CD4-positive, alpha-beta memory T cell (primary cell): ENCODE results near the gene DDX10. TPM values are rescaled to one million over a fixed set of nuclear protein-coding genes. Genes with fewer than 3 reads are reported as not detected.
A peak's percentile ranks its signal among the peaks of the same experiment; 100 is the strongest.

ENCODE experiments used
- CTCF ChIA-PET: fragments of 350-600 bp; sonication (Branson Sonifier 250); formaldehyde crosslinking; loops from one replicate; lab custom pipeline; 2021; ENCODE audit warnings: inconsistent platforms; ENCODE audit not compliant: partially characterized antibody; lab: Charles Lee
- POLR2A ChIA-PET: fragments of 350-600 bp; sonication (Branson Sonifier 250); formaldehyde crosslinking; loops from one replicate; lab custom pipeline; 2021; ENCODE audit not compliant: partially characterized antibody; lab: Charles Lee
- DNase-seq, 5 donors: peaks; one replicate each; pipeline versions ENCODE4 v3.0.0 to v3.0.0-alpha.2; 2020 to 2022; ENCODE audit warnings: mixed read lengths in 1 of 5
- H3K27ac ChIP-seq: one replicate; pipeline ENCODE4 v1.7.0; 2013; ENCODE audit warnings: low read depth, low read length
- H3K27me3 ChIP-seq: 2 replicates; pipeline ENCODE4 v1.7.0; 2013; ENCODE audit warnings: mild to moderate bottlenecking, low read length, moderate library complexity; ENCODE audit not compliant: insufficient read depth
- H3K36me3 ChIP-seq: 2 replicates; pipeline ENCODE4 v1.7.0; 2013; ENCODE audit warnings: mild to moderate bottlenecking, low read length, moderate library complexity; ENCODE audit not compliant: insufficient read depth
- H3K4me1 ChIP-seq: 2 replicates; pipeline ENCODE4 v1.7.0; 2013; ENCODE audit warnings: mild to moderate bottlenecking, low read length, moderate library complexity; ENCODE audit not compliant: insufficient read depth
- H3K4me3 ChIP-seq, 2 donors: one replicate each; pipeline ENCODE4 v1.7.0; 2013; ENCODE audit warnings: low read length in 2 of 2, mild to moderate bottlenecking in 1 of 2
- H3K9me3 ChIP-seq, 2 donors: one replicate each; pipeline ENCODE4 v1.7.0; 2013; ENCODE audit warnings: low read length in 2 of 2, control low read depth in 1 of 2; ENCODE audit not compliant: control insufficient read depth in 1 of 2
- H3K27ac Mint-ChIP-seq, 7 donors: one replicate each; pipeline ENCODE4 v1.8.0; 2020 to 2021; ENCODE audit warnings: mixed read lengths in 7 of 7, mild to moderate bottlenecking in 6 of 7, inconsistent platforms in 3 of 7, moderate library complexity in 3 of 7
- H3K27me3 Mint-ChIP-seq, 2 donors: one replicate each; pipeline ENCODE4 v1.8.0; 2020 to 2021; ENCODE audit warnings: mixed read lengths in 2 of 2
- H3K36me3 Mint-ChIP-seq, 2 donors: one replicate each; pipeline ENCODE4 v1.8.0; 2020 to 2021; ENCODE audit warnings: mixed read lengths in 2 of 2, inconsistent platforms in 1 of 2, mild to moderate bottlenecking in 1 of 2
- H3K4me1 Mint-ChIP-seq, 4 donors: one replicate each; pipeline ENCODE4 v1.8.0; 2020 to 2021; ENCODE audit warnings: mixed read lengths in 4 of 4, mild to moderate bottlenecking in 1 of 4
- H3K4me3 Mint-ChIP-seq, 8 donors: one replicate each; pipeline ENCODE4 v1.8.0; 2020 to 2021; ENCODE audit warnings: mixed read lengths in 8 of 8, mild to moderate bottlenecking in 7 of 8, moderate library complexity in 6 of 8, inconsistent platforms in 3 of 8
- H3K9me3 Mint-ChIP-seq, 8 donors: one replicate each; pipeline ENCODE4 v1.8.0; 2020 to 2021; ENCODE audit warnings: mixed read lengths in 8 of 8, mild to moderate bottlenecking in 5 of 8, inconsistent platforms in 3 of 8, moderate library complexity in 1 of 8
- intact Hi-C: fragments of 100-400 bp; cut with micrococcal nuclease; formaldehyde crosslinking; loops from one replicate; pipeline ENCODE4 v1.15.1; 2023
- polyA plus RNA-seq, 2 donors: library from polyadenylated mRNA; unstranded; fragments of 300-500 nt; fragmentation: Illumina TruSeq; gene quantifications; one replicate each; pipeline ENCODE4 v1.2.3, GENCODE V29; 2021
- total RNA-seq, 2 experiments: library from RNA; stranded (reverse); gene quantifications; one replicate each; pipeline ENCODE4 v1.2.3, GENCODE V29; 2021

Gene DDX10
- total and polyA plus RNA-seq, 4 experiments from 2014 or later, result 15.7 to 18.2 (median 16.7) TPM

- H3K4me1 Mint-ChIP-seq, result peaks cover 6 to 9% (median 8%) of the 10 kb centered on the region in 4 donors
- intact Hi-C loops, result no loop called here
- ChIA-PET POLR2A (interaction anchor here (0.9 kb wide), 1 partner anchor 9 kb away, joined by 3 read pairs; no protein-coding TSS in a partner anchor), CTCF (no interaction called here)
- Histone ChIP-seq H3K4me3 (no peak overlapping the region), H3K27ac (no peak overlapping the region), H3K27me3 (no peaks in the 10 kb centered on the region), H3K9me3 (no peaks in the 10 kb centered on the region), H3K4me1 (no peaks in the 10 kb centered on the region), H3K36me3 (no peaks in the 10 kb centered on the region)
- DNase-seq, result peak in 3 of 5 donors; percentile 1 to 7 (median 4)
- no peaks in the 10 kb centered on the region for H3K36me3 Mint-ChIP-seq
- H3K27me3 Mint-ChIP-seq, result peaks cover 12 to 14% of the 10 kb centered on the region in 2 donors
- peak overlapping the region in 1 of 7 donors; percentile 14 for H3K27ac Mint-ChIP-seq
- peaks cover 0 to 4% (median 0%) of the 10 kb centered on the region in 8 donors for H3K9me3 Mint-ChIP-seq
- peak overlapping the region in 3 of 8 donors; percentile 2 to 40 (median 5) for H3K4me3 Mint-ChIP-seq
Observed at GRCh38 chr11:108624196-108624925, 40.5 kb upstream of the DDX10 start.

GRCh38 chr11:108628326-108628725 is 36.5 kb upstream of the DDX10 start:
- peaks cover 0 to 5% (median 0%) of the 10 kb centered on the region in 8 donors for H3K9me3 Mint-ChIP-seq
- intact Hi-C loops, result no loop called here
- ChIA-PET POLR2A (no interaction called here), CTCF (no interaction called here)
- H3K4me1 Mint-ChIP-seq, result peaks cover 7 to 9% (median 8%) of the 10 kb centered on the region in 4 donors
- H3K27me3 Mint-ChIP-seq, result peaks cover 6 to 7% of the 10 kb centered on the region in 2 donors
- no peak overlapping the region for H3K27ac ChIP-seq
- no peaks in the 10 kb centered on the region for H3K36me3 Mint-ChIP-seq
- H3K4me3 ChIP-seq, result no peak overlapping the region
- no peaks in the 10 kb centered on the region for H3K9me3 ChIP-seq
- H3K27ac Mint-ChIP-seq, result no peak overlapping the region
- no peaks in the 10 kb centered on the region for H3K4me1 ChIP-seq
- H3K4me3 Mint-ChIP-seq, result no peak overlapping the region
- no peaks in the 10 kb centered on the region for H3K27me3 ChIP-seq
- H3K36me3 ChIP-seq, result no peaks in the 10 kb centered on the region
- DNase-seq, result no peak

- intact Hi-C loops, result no loop called here
- Histone ChIP-seq H3K27me3 (no peaks in the 10 kb centered on the region), H3K27ac (no peak overlapping the region), H3K4me3 (no peak overlapping the region), H3K36me3 (no peaks in the 10 kb centered on the region), H3K9me3 (no peaks in the 10 kb centered on the region), H3K4me1 (no peaks in the 10 kb centered on the region)
- DNase-seq, result no peak
- CTCF ChIA-PET, result no interaction called here
- POLR2A ChIA-PET, result no interaction called here
- Mint-ChIP-seq H3K27ac (no peak overlapping the region), H3K36me3 (no peaks in the 10 kb centered on the region), H3K4me3 (no peak overlapping the region), H3K9me3 (peaks cover 0 to 5% (median 0%) of the 10 kb centered on the region in 8 donors), H3K27me3 (peaks cover 4 to 7% of the 10 kb centered on the region in 2 donors), H3K4me1 (peaks cover 7 to 9% (median 8%) of the 10 kb centered on the region in 4 donors)
Observed at GRCh38 chr11:108628812-108629211, 36.1 kb upstream of the DDX10 start.

- Mint-ChIP-seq H3K27ac (peak overlapping the region in 1 of 7 donors; percentile 30), H3K4me3 (no peak overlapping the region), H3K4me1 (peaks cover 5 to 8% (median 7%) of the 10 kb centered on the region in 4 donors), H3K36me3 (no peaks in the 10 kb centered on the region), H3K27me3 (peaks cover 5 to 7% of the 10 kb centered on the region in 2 donors), H3K9me3 (peaks cover 0 to 5% (median 0%) of the 10 kb centered on the region in 8 donors)
- no peak for DNase-seq
- POLR2A ChIA-PET, result no interaction called here
- H3K9me3 ChIP-seq, result no peaks in the 10 kb centered on the region
- no peaks in the 10 kb centered on the region for H3K36me3 ChIP-seq
- H3K4me3 ChIP-seq, result no peak overlapping the region
- intact Hi-C loops, result no loop called here
- H3K4me1 ChIP-seq, result no peaks in the 10 kb centered on the region
- no peak overlapping the region for H3K27ac ChIP-seq
- H3K27me3 ChIP-seq, result no peaks in the 10 kb centered on the region
- CTCF ChIA-PET, result interaction anchor here (1.3 kb wide), 1 partner anchor 12 kb away, joined by 4 read pairs; no protein-coding TSS in a partner anchor
Observed at GRCh38 chr11:108629274-108629673, 35.6 kb upstream of the DDX10 start.

- peaks cover 0 to 3% (median 0%) of the 10 kb centered on the region in 4 donors for H3K4me1 Mint-ChIP-seq
- intact Hi-C loops, result no loop called here
- H3K4me3 ChIP-seq, result no peak overlapping the region
- H3K27me3 Mint-ChIP-seq, result peaks cover 7 to 12% of the 10 kb centered on the region in 2 donors
- POLR2A ChIA-PET, result no interaction called here
- H3K36me3 Mint-ChIP-seq, result no peaks in the 10 kb centered on the region
- DNase-seq, result no peak
- H3K27ac Mint-ChIP-seq, result no peak overlapping the region
- CTCF ChIA-PET, result interaction anchor here (1.0 kb wide), 1 partner anchor 13 kb away, joined by 3 read pairs; no protein-coding TSS in a partner anchor
- no peak overlapping the region for H3K27ac ChIP-seq
- H3K4me1 ChIP-seq, result no peaks in the 10 kb centered on the region
- no peaks in the 10 kb centered on the region for H3K36me3 ChIP-seq
- peaks cover 0 to 5% (median 0%) of the 10 kb centered on the region in 8 donors for H3K9me3 Mint-ChIP-seq
- H3K27me3 ChIP-seq, result no peaks in the 10 kb centered on the region
- H3K4me3 Mint-ChIP-seq, result no peak overlapping the region
- no peaks in the 10 kb centered on the region for H3K9me3 ChIP-seq
Observed at GRCh38 chr11:108632041-108632704, 32.7 kb upstream of the DDX10 start.

- H3K9me3 Mint-ChIP-seq, result peaks cover 0 to 1% (median 0%) of the 10 kb centered on the region in 8 donors
- no peaks in the 10 kb centered on the region for H3K27me3 ChIP-seq
Observed at GRCh38 chr11:108635106-108635505, 29.8 kb upstream of the DDX10 start.

GRCh38 chr11:108636222-108636621 is 28.6 kb upstream of the DDX10 start:
- no peak for DNase-seq
- Mint-ChIP-seq H3K27me3 (peaks cover 13% of the 10 kb centered on the region in 2 donors), H3K27ac (no peak overlapping the region), H3K9me3 (no peaks in the 10 kb centered on the region), H3K36me3 (no peaks in the 10 kb centered on the region), H3K4me1 (peaks cover 0 to 3% (median 3%) of the 10 kb centered on the region in 4 donors), H3K4me3 (no peak overlapping the region)
- Histone ChIP-seq H3K36me3 (no peaks in the 10 kb centered on the region), H3K4me1 (no peaks in the 10 kb centered on the region), H3K27me3 (no peaks in the 10 kb centered on the region), H3K9me3 (no peaks in the 10 kb centered on the region), H3K4me3 (no peak overlapping the region), H3K27ac (no peak overlapping the region)
- ChIA-PET CTCF (no interaction called here), POLR2A (no interaction called here)
- intact Hi-C loops, result no loop called here

More at GRCh38 chr11:108635106-108635505, 29.8 kb upstream of the DDX10 start:
- Mint-ChIP-seq H3K27me3 (peaks cover 13% of the 10 kb centered on the region in 2 donors), H3K36me3 (no peaks in the 10 kb centered on the region), H3K4me1 (peaks cover 0 to 3% (median 3%) of the 10 kb centered on the region in 4 donors), H3K27ac (no peak overlapping the region), H3K4me3 (no peak overlapping the region)
- H3K36me3 ChIP-seq, result no peaks in the 10 kb centered on the region
- no peaks in the 10 kb centered on the region for H3K4me1 ChIP-seq
- no peaks in the 10 kb centered on the region for H3K9me3 ChIP-seq
- no peak overlapping the region for H3K27ac ChIP-seq
- no peak for DNase-seq
- intact Hi-C loops, result no loop called here
- ChIA-PET POLR2A (no interaction called here), CTCF (no interaction called here)
- no peak overlapping the region for H3K4me3 ChIP-seq
